ENCODE measurements around the gene CERT1. TPM values are rescaled to one million over a fixed set of nuclear protein-coding genes. Genes with fewer than 3 reads are reported as not detected.

Gene CERT1
- total and polyA plus RNA-seq, 4 donors, result 16.1 to 86.2 (median 46.1) TPM

GRCh38 chr5:75389430-75389829 lies 122.0 kb downstream of the CERT1 start:
- 93 to 97% methylated on average over 2 of the region's 2 CpGs for WGBS, 2 donors
- H3K27ac ChIP-seq (ENCODE audit: low read depth in 1 of 2, low read length in 1 of 2), result no peak overlapping the region
- TF ChIP-seq CTCF (IDR thresholded peaks at IDR 0.05; ENCODE audit: control extremely low read depth, extremely low read depth), result no peak
- ATAC-seq (ENCODE audit: insufficient read depth, low FRiP score), result no peak
- no peaks in the 10 kb centered on the region for H3K9me3 ChIP-seq (ENCODE audit: control insufficient read depth in 4 of 4, insufficient read depth in 3 of 4, low read length in 3 of 4)
- H3K4me3 ChIP-seq, result no peak overlapping the region
- H3K9ac ChIP-seq (ENCODE audit: insufficient read depth in 1 of 2, low read length in 2 of 2), result no peak overlapping the region
- no peak for DNase-seq
- peaks cover 2 to 26% (median 10%) of the 10 kb centered on the region in 4 donors for H3K36me3 ChIP-seq (ENCODE audit: control insufficient read depth in 4 of 4, insufficient read depth in 4 of 4, low read length in 4 of 4)
- no peaks in the 10 kb centered on the region for H3K4me1 ChIP-seq (ENCODE audit: control insufficient read depth in 5 of 5, insufficient read depth in 5 of 5, low read length in 5 of 5)
- H3K27me3 ChIP-seq (ENCODE audit: control insufficient read depth in 3 of 3, insufficient read depth in 3 of 3, low read length in 2 of 3), result no peaks in the 10 kb centered on the region

GRCh38 chr5:75387806-75388205 lies 123.6 kb downstream of the CERT1 start:
- Histone ChIP-seq H3K27ac (ENCODE audit: low read depth in 1 of 2, low read length in 1 of 2) (no peak overlapping the region), H3K4me1 (ENCODE audit: control insufficient read depth in 5 of 5, insufficient read depth in 5 of 5, low read length in 5 of 5) (no peaks in the 10 kb centered on the region), H3K9ac (ENCODE audit: insufficient read depth in 1 of 2, low read length in 2 of 2) (no peak overlapping the region), H3K9me3 (ENCODE audit: control insufficient read depth in 4 of 4, insufficient read depth in 3 of 4, low read length in 3 of 4) (no peaks in the 10 kb centered on the region), H3K36me3 (ENCODE audit: control insufficient read depth in 4 of 4, insufficient read depth in 4 of 4, low read length in 4 of 4) (peaks cover 5 to 28% (median 10%) of the 10 kb centered on the region in 4 donors), H3K27me3 (ENCODE audit: control insufficient read depth in 3 of 3, insufficient read depth in 3 of 3, low read length in 2 of 3) (no peaks in the 10 kb centered on the region), H3K4me3 (no peak overlapping the region)
- 96% methylated on average over 6 of the region's 6 CpGs for WGBS, 2 donors
- no peak for DNase-seq
- no peak for TF ChIP-seq CTCF (IDR thresholded peaks at IDR 0.05; ENCODE audit: control extremely low read depth, extremely low read depth)
- no peak for ATAC-seq (ENCODE audit: insufficient read depth, low FRiP score)

GRCh38 chr5:75384218-75384617 lies 127.2 kb downstream of the CERT1 start:
- WGBS, 2 donors, result 25 to 32% methylated on average over 1 of the region's 1 CpG
- Histone ChIP-seq H3K27me3 (ENCODE audit: control insufficient read depth in 3 of 3, insufficient read depth in 3 of 3, low read length in 2 of 3) (no peaks in the 10 kb centered on the region), H3K9ac (ENCODE audit: insufficient read depth in 1 of 2, low read length in 2 of 2) (no peak overlapping the region), H3K36me3 (ENCODE audit: control insufficient read depth in 4 of 4, insufficient read depth in 4 of 4, low read length in 4 of 4) (peaks cover 15 to 37% (median 16%) of the 10 kb centered on the region in 4 donors), H3K9me3 (ENCODE audit: control insufficient read depth in 4 of 4, insufficient read depth in 3 of 4, low read length in 3 of 4) (no peaks in the 10 kb centered on the region), H3K4me1 (ENCODE audit: control insufficient read depth in 5 of 5, insufficient read depth in 5 of 5, low read length in 5 of 5) (no peaks in the 10 kb centered on the region), H3K27ac (ENCODE audit: low read depth in 1 of 2, low read length in 1 of 2) (no peak overlapping the region), H3K4me3 (no peak overlapping the region)
- DNase-seq (no peak), ATAC-seq (ENCODE audit: insufficient read depth, low FRiP score) (no peak)
- TF ChIP-seq CTCF (IDR thresholded peaks at IDR 0.05; ENCODE audit: control extremely low read depth, extremely low read depth), result no peak

GRCh38 chr5:75381456-75381855 lies 130.0 kb downstream of the CERT1 start:
- no peaks in the 10 kb centered on the region for H3K27me3 ChIP-seq (ENCODE audit: control insufficient read depth in 3 of 3, insufficient read depth in 3 of 3, low read length in 2 of 3)
- H3K27ac ChIP-seq (ENCODE audit: low read depth in 1 of 2, low read length in 1 of 2), result no peak overlapping the region
- no peak for DNase-seq
- no peak overlapping the region for H3K4me3 ChIP-seq
- H3K9me3 ChIP-seq (ENCODE audit: control insufficient read depth in 4 of 4, insufficient read depth in 3 of 4, low read length in 3 of 4), result no peaks in the 10 kb centered on the region
- WGBS, 2 donors, result 51 to 80% methylated on average over 4 of the region's 4 CpGs
- H3K4me1 ChIP-seq (ENCODE audit: control insufficient read depth in 5 of 5, insufficient read depth in 5 of 5, low read length in 5 of 5), result no peaks in the 10 kb centered on the region
- peaks cover 17 to 37% (median 24%) of the 10 kb centered on the region in 4 donors for H3K36me3 ChIP-seq (ENCODE audit: control insufficient read depth in 4 of 4, insufficient read depth in 4 of 4, low read length in 4 of 4)
- no peak for TF ChIP-seq CTCF (IDR thresholded peaks at IDR 0.05; ENCODE audit: control extremely low read depth, extremely low read depth)
- H3K9ac ChIP-seq (ENCODE audit: insufficient read depth in 1 of 2, low read length in 2 of 2), result no peak overlapping the region
- ATAC-seq (ENCODE audit: insufficient read depth, low FRiP score), result no peak
